Skin epidermis (tissue), 12 donors: Measurements from ENCODE around the gene SYPL1.
A peak's percentile ranks its signal among the peaks of the same experiment; 100 is the strongest.

Source experiments
- H3K27ac ChIP-seq, 21 experiments: fragments of 200-600 bp; sonication (generic) in 11 of 21; one replicate each; pipeline ENCODE4 v1.5.0; 2020; ENCODE audit warnings: mild to moderate bottlenecking in 3 of 21, inconsistent platforms in 2 of 21, moderate library complexity in 2 of 21
- H3K4me3 ChIP-seq, 7 experiments: fragments of 200-600 bp; sonication (generic) in 2 of 7; one replicate each; pipeline ENCODE4 v1.5.0; 2020; ENCODE audit warnings: inconsistent platforms in 2 of 7, mild to moderate bottlenecking in 2 of 7, moderate library complexity in 1 of 7

Gene SYPL1

DNA sequence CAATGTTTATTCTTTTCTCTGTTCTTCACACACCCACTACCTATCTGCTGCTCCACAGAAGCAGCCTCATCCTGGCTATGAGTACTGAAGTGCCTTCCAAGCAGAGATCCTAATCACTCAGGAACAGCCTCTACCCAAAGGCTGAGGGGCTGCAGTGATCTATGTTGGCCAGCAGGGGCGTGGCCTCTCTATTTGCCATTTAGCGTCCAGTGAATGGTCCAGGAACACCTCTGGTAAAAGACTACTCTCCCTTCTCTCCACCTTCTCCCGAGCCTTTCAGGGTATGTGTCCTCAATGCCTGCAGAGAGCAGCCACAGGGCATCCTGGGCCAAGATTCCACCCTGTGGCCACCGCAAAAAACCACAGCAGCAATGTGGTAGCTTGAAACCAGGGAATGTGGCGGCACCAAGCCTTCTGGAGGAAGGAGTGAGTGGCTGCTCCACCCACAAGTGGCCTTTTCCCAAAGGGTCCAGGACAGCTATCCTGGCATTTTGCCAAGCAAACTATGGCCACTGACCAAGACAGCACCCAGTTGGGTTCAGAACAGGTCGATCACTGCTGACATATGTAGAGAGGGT lies 70.9 kb downstream of the SYPL1 start:
- Histone ChIP-seq H3K4me3 (no peak overlapping the region), H3K27ac (peak overlapping the region in 1 of 21 experiments; percentile 10)
